HepG2 (cell line): Measurements from ENCODE around the gene RESP18. TPM values are rescaled to one million over a fixed set of nuclear protein-coding genes. Genes with fewer than 3 reads are reported as not detected.

ENCODE experiments used
- E2F1 ChIP-seq: sonication (generic); formaldehyde crosslinking; IDR thresholded peaks from 2 replicates; pipeline ENCODE4 v1.5.0; 2020; ENCODE audit warnings: missing genetic modification reagents
- HNF1A ChIP-seq, 2 experiments: sonication (generic) in 1 of 2; formaldehyde crosslinking in 1 of 2; IDR thresholded peaks; 2 replicates each; pipeline versions ENCODE4 v1.4.0 to v1.6.1; 2016 to 2020; ENCODE audit warnings: borderline replicate concordance in 1 of 2, low read depth in 1 of 2, mild to moderate bottlenecking in 1 of 2, missing genetic modification reagents in 1 of 2
- HOMEZ ChIP-seq: IDR thresholded peaks from 2 replicates; pipeline ENCODE4 v1.6.1; 2016; ENCODE audit warnings: low read depth
- NAIF1 ChIP-seq: sonication (generic); formaldehyde crosslinking; IDR thresholded peaks from 2 replicates; pipeline ENCODE4 v1.5.0; 2020; ENCODE audit warnings: mild to moderate bottlenecking, missing genetic modification reagents, borderline replicate concordance
- NR2F2 ChIP-seq: IDR thresholded peaks from 2 replicates; pipeline ENCODE4 v1.6.1; 2012; ENCODE audit warnings: low read depth, inconsistent platforms, borderline replicate concordance
- POLR2G ChIP-seq: fragments of 200-400 bp; formaldehyde crosslinking; IDR thresholded peaks from 2 replicates; pipeline ENCODE4 v1.6.1; 2018; ENCODE audit warnings: mild to moderate bottlenecking, low read depth, low read length, moderate library complexity
- RBAK ChIP-seq: sonication (generic); formaldehyde crosslinking; IDR thresholded peaks from 2 replicates; pipeline ENCODE4 v1.5.1; 2020; ENCODE audit warnings: mild to moderate bottlenecking, missing genetic modification reagents
- SRSF1 ChIP-seq: fragments of 200-400 bp; formaldehyde crosslinking; optimal IDR thresholded peaks from 2 replicates; pipeline ENCODE3; 2017; ENCODE audit warnings: mild to moderate bottlenecking, low read depth, low read length, moderate library complexity
- XBP1 ChIP-seq: sonication (generic); formaldehyde crosslinking; IDR thresholded peaks from 2 replicates; pipeline ENCODE4 v1.5.0; 2020; ENCODE audit warnings: missing genetic modification reagents
- ZNF232 ChIP-seq: sonication (generic); formaldehyde crosslinking; IDR thresholded peaks from 2 replicates; pipeline ENCODE4 v1.4.0; 2020; ENCODE audit warnings: missing genetic modification reagents, borderline replicate concordance
- ZNF709 ChIP-seq: sonication (generic); formaldehyde crosslinking; IDR thresholded peaks from 2 replicates; pipeline ENCODE4 v1.5.0; 2020; ENCODE audit warnings: mild to moderate bottlenecking, missing genetic modification reagents
- ZNF768 ChIP-seq: sonication (generic); formaldehyde crosslinking; IDR thresholded peaks from 2 replicates; pipeline ENCODE4 v1.4.0; 2020; ENCODE audit warnings: missing genetic modification reagents
- ZSCAN30 ChIP-seq: sonication (generic); formaldehyde crosslinking; IDR thresholded peaks from 2 replicates; pipeline ENCODE4 v1.5.0; 2020; ENCODE audit warnings: mild to moderate bottlenecking, missing genetic modification reagents
- polyA plus RNA-seq, 8 experiments: library from polyadenylated mRNA; depleted of rRNA in 3 of 8; stranded (reverse) in 7 of 8; unstranded in 1 of 8; fragments of >200 nt; fragmentation: Illumina TruSeq in 4 of 8; extraction: Trizol in 4 of 8; gene quantifications; 2 replicates each; pipeline versions ENCODE4 v1.2.1 to v1.2.3, GENCODE V29; 2011 to 2016; ENCODE audit warnings: low read depth in 4 of 8, missing spikeins in 1 of 8, mixed read lengths in 1 of 8; ENCODE audit not compliant: insufficient read depth in 1 of 8
- total RNA-seq, 5 experiments: library from RNA; depleted of rRNA; stranded (reverse); fragments of >200 nt; fragmentation: Illumina TruSeq; extraction: Trizol; gene quantifications; 2 replicates each; pipeline ENCODE4 v1.2.3, GENCODE V29; 2016; ENCODE audit warnings: low read depth in 1 of 5
- TF ChIP-seq, protein P1 (sequence below): sonication (generic); formaldehyde crosslinking; IDR thresholded peaks from 2 replicates; pipeline ENCODE4 v1.5.0; 2020; ENCODE audit warnings: missing genetic modification reagents
- TF ChIP-seq, protein P2 (sequence below): sonication (generic); formaldehyde crosslinking; IDR thresholded peaks from 2 replicates; pipeline ENCODE4 v1.4.0; 2020; ENCODE audit warnings: missing genetic modification reagents
- TF ChIP-seq, protein P3 (sequence below): IDR thresholded peaks from 2 replicates; pipeline ENCODE4 v1.6.1; 2018; ENCODE audit warnings: missing genetic modification reagents
- TF ChIP-seq, protein P4 (sequence below): sonication (generic); formaldehyde crosslinking; IDR thresholded peaks from 2 replicates; pipeline ENCODE4 v1.4.0; 2020; ENCODE audit warnings: mild to moderate bottlenecking, missing genetic modification reagents

The RESP18 gene
- total and polyA plus RNA-seq, 2 of the 13 experiments (the other 11 are each of a cell fraction or from before 2014, with no cell fraction given): not detected

DNA sequence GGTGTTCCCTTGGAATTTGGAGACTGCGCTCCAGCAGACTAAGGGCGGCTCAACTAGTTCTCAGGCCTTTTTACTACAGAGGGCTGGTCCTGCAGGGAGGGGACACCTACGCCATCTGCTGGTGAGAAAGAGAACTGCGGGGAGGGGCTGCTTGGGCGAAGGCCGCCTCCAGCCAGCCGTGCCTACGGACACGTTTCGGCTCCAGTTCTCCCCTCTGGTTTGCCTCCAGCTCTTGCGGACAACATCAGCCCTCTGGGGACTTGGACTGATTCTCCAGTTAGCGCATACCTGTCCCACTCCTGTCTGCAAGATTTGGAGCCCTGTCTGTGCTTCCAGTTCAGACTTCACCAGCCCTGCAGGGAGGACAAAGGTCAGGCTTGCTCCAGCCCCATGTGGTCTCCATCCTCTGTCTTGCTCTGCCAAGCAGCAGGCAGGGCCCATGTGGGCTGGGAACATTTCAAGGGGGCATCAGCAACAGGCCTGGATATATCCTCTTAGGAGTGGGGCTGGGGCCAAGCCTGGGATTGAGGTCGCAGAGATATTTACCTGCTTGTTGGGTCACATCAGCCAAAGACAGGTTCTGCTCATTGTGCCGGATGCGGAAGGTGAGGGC, 33.7 kb downstream of the RESP18 start (continued):
- TF ChIP-seq HOMEZ (no peak), POLR2G (no peak), XBP1 (no peak), SRSF1 (no peak), NR2F2 (no peak), RBAK (CRISPR knock-in tag) (no peak), ZNF768 (CRISPR knock-in tag) (no peak), ZSCAN30 (CRISPR knock-in tag) (no peak), NAIF1 (CRISPR knock-in tag) (no peak), ZNF709 (CRISPR knock-in tag) (no peak), HNF1A (IDR thresholded peaks at IDR 0.05; ENCODE audit: low read depth) (no peak), HNF1A (CRISPR knock-in tag; IDR thresholded peaks at IDR 0.05; ENCODE audit: borderline replicate concordance) (no peak), ZNF232 (no peak; the same call in 1 of the 2 replicates), E2F1 (CRISPR knock-in tag) (no peak)
- TF ChIP-seq, protein P1, sequence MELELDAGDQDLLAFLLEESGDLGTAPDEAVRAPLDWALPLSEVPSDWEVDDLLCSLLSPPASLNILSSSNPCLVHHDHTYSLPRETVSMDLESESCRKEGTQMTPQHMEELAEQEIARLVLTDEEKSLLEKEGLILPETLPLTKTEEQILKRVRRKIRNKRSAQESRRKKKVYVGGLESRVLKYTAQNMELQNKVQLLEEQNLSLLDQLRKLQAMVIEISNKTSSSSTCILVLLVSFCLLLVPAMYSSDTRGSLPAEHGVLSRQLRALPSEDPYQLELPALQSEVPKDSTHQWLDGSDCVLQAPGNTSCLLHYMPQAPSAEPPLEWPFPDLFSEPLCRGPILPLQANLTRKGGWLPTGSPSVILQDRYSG (CRISPR knock-in tag): no peak
- TF ChIP-seq, protein P2, sequence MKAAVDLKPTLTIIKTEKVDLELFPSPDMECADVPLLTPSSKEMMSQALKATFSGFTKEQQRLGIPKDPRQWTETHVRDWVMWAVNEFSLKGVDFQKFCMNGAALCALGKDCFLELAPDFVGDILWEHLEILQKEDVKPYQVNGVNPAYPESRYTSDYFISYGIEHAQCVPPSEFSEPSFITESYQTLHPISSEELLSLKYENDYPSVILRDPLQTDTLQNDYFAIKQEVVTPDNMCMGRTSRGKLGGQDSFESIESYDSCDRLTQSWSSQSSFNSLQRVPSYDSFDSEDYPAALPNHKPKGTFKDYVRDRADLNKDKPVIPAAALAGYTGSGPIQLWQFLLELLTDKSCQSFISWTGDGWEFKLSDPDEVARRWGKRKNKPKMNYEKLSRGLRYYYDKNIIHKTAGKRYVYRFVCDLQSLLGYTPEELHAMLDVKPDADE: no peak
- TF ChIP-seq, protein P3, sequence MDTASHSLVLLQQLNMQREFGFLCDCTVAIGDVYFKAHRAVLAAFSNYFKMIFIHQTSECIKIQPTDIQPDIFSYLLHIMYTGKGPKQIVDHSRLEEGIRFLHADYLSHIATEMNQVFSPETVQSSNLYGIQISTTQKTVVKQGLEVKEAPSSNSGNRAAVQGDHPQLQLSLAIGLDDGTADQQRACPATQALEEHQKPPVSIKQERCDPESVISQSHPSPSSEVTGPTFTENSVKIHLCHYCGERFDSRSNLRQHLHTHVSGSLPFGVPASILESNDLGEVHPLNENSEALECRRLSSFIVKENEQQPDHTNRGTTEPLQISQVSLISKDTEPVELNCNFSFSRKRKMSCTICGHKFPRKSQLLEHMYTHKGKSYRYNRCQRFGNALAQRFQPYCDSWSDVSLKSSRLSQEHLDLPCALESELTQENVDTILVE: 0 out of 2 replicates have a peak, but pooled peaks have one; percentile 27
- TF ChIP-seq, protein P4, sequence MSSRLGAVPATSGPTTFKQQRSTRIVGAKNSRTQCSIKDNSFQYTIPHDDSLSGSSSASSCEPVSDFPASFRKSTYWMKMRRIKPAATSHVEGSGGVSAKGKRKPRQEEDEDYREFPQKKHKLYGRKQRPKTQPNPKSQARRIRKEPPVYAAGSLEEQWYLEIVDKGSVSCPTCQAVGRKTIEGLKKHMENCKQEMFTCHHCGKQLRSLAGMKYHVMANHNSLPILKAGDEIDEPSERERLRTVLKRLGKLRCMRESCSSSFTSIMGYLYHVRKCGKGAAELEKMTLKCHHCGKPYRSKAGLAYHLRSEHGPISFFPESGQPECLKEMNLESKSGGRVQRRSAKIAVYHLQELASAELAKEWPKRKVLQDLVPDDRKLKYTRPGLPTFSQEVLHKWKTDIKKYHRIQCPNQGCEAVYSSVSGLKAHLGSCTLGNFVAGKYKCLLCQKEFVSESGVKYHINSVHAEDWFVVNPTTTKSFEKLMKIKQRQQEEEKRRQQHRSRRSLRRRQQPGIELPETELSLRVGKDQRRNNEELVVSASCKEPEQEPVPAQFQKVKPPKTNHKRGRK (CRISPR knock-in tag): no peak
